ENCODE measurements around the gene CEP44. TPM values are rescaled to one million over a fixed set of nuclear protein-coding genes. Genes with fewer than 3 reads are reported as not detected.
"Not testable (repeated sequence)": the region's sequence is repeated elsewhere in the genome, so short reads cannot be mapped to it uniquely, and the experiment has no call there.

The CEP44 gene
- total RNA-seq, 1 experiment from 2014 or later = 22.7 TPM

- peak; percentile 17 for DNase-seq (ENCODE audit: low read depth)
Measured at GRCh38 chr4:174278467-174278866, 5.2 kb upstream of the CEP44 start.

- no peak for DNase-seq (ENCODE audit: low read depth)
Measured at GRCh38 chr4:174279433-174280155, 4.1 kb upstream of the CEP44 start.

GRCh38 chr4:174281182-174281737, 2.5 kb upstream of the CEP44 start:
- no peak for DNase-seq (ENCODE audit: low read depth)

GRCh38 chr4:174281901-174282300, 1.8 kb upstream of the CEP44 start:
- DNase-seq (ENCODE audit: low read depth) = no peak

GRCh38 chr4:174282836-174283506, 740 bp upstream of the CEP44 start:
- DNase-seq (ENCODE audit: low read depth) = peak; percentile 94

GRCh38 chr4:174284487-174284886, 776 bp downstream of the CEP44 start:
- no peak for DNase-seq (ENCODE audit: low read depth)

GRCh38 chr4:174286870-174287269, 3.2 kb downstream of the CEP44 start:
- no peak for DNase-seq (ENCODE audit: low read depth)

GRCh38 chr4:174292473-174292872, 8.8 kb downstream of the CEP44 start:
- DNase-seq (ENCODE audit: low read depth) = no peak

- DNase-seq (ENCODE audit: low read depth) = not testable (repeated sequence)
Measured at GRCh38 chr4:174294641-174295040, 10.9 kb downstream of the CEP44 start.

- DNase-seq (ENCODE audit: low read depth) = not testable (repeated sequence)
Measured at GRCh38 chr4:174295142-174295541, 11.4 kb downstream of the CEP44 start.

- DNase-seq (ENCODE audit: low read depth) = no peak
Measured at GRCh38 chr4:174303687-174304086, 20.0 kb downstream of the CEP44 start.

GRCh38 chr4:174304664-174305063, 21.0 kb downstream of the CEP44 start:
- DNase-seq (ENCODE audit: low read depth) = no peak

GRCh38 chr4:174305961-174306360, 22.2 kb downstream of the CEP44 start:
- DNase-seq (ENCODE audit: low read depth) = no peak

- no peak for DNase-seq (ENCODE audit: low read depth)
Measured at GRCh38 chr4:174307694-174308093, 24.0 kb downstream of the CEP44 start.

GRCh38 chr4:174312993-174313392, 29.3 kb downstream of the CEP44 start:
- no peak for DNase-seq (ENCODE audit: low read depth)

GRCh38 chr4:174314274-174314673, 30.6 kb downstream of the CEP44 start:
- DNase-seq (ENCODE audit: low read depth) = no peak

- peak; percentile 87 for DNase-seq (ENCODE audit: low read depth)
Measured at GRCh38 chr4:174314770-174315169, 31.1 kb downstream of the CEP44 start.

- no peak for DNase-seq (ENCODE audit: low read depth)
Measured at GRCh38 chr4:174316546-174316945, 32.8 kb downstream of the CEP44 start.

- no peak for DNase-seq (ENCODE audit: low read depth)
Measured at GRCh38 chr4:174316954-174317353, 33.2 kb downstream of the CEP44 start.

GRCh38 chr4:174317531-174317930, 33.8 kb downstream of the CEP44 start:
- peak; percentile 27 for DNase-seq (ENCODE audit: low read depth)

GRCh38 chr4:174318829-174319764, 35.4 kb downstream of the CEP44 start:
- DNase-seq (ENCODE audit: low read depth) = peak; percentile 55
